CD14-positive monocyte (primary cell): ENCODE measurements around the gene SEMA3F. TPM values are rescaled to one million over a fixed set of nuclear protein-coding genes. Genes with fewer than 3 reads are reported as not detected.

Source experiments
- DNase-seq, 3 donors: peaks; one replicate each; pipeline ENCODE4 v3.0.0-alpha.2; 2011 to 2022
- H2AFZ ChIP-seq: 2 replicates; pipeline ENCODE4 v1.6.0; 2012; ENCODE audit warnings: mild to moderate bottlenecking, low read depth, low read length, inconsistent platforms; ENCODE audit not compliant: insufficient read depth, poor library complexity, severe bottlenecking
- H3K27ac ChIP-seq, 2 donors: 1 replicate in 1 of 2; 2 replicates in 1 of 2; pipeline ENCODE4 v1.5.1; 2012 to 2013; ENCODE audit warnings: low read length in 2 of 2, control low read depth in 1 of 2, inconsistent platforms in 1 of 2, low read depth in 1 of 2, mild to moderate bottlenecking in 1 of 2
- H3K27me3 ChIP-seq, 2 donors: one replicate each; pipeline versions ENCODE4 v1.6.0 to v1.6.1; 2011 to 2013; ENCODE audit warnings: low read length in 2 of 2; ENCODE audit not compliant: control insufficient read depth in 2 of 2, insufficient read depth in 2 of 2
- H3K36me3 ChIP-seq, 2 donors: replicated peaks in 1 of 2; 1 replicate in 1 of 2; 2 replicates in 1 of 2; pipeline versions ENCODE4 v1.5.1 to v1.6.1; 2012 to 2013; ENCODE audit warnings: low read length in 2 of 2, control low read depth in 1 of 2, inconsistent platforms in 1 of 2, mild to moderate bottlenecking in 1 of 2; ENCODE audit not compliant: insufficient read depth in 2 of 2, control insufficient read depth in 1 of 2
- H3K4me1 ChIP-seq, 2 donors: 1 replicate in 1 of 2; 2 replicates in 1 of 2; pipeline versions ENCODE4 v1.5.1 to v1.6.1; 2012 to 2013; ENCODE audit warnings: low read length in 2 of 2, control low read depth in 1 of 2, inconsistent platforms in 1 of 2, mild to moderate bottlenecking in 1 of 2, moderate library complexity in 1 of 2; ENCODE audit not compliant: insufficient read depth in 2 of 2, control insufficient read depth in 1 of 2
- H3K4me2 ChIP-seq: replicated peaks from 2 replicates; pipeline ENCODE3; 2012; ENCODE audit warnings: low read length, moderate library complexity, mild to moderate bottlenecking; ENCODE audit not compliant: poor library complexity, severe bottlenecking; ENCODE audit errors: extremely low read depth
- H3K4me3 ChIP-seq, 3 experiments: fragments of 200-600 bp in 1 of 3; sonication (generic) in 1 of 3; replicated peaks in 1 of 3; 1 replicate in 2 of 3; 2 replicates in 1 of 3; pipeline ENCODE4 v1.5.1; 2011 to 2013; ENCODE audit warnings: low read length in 3 of 3, mild to moderate bottlenecking in 3 of 3, control low read depth in 2 of 3, low read depth in 2 of 3, inconsistent platforms in 1 of 3, moderate library complexity in 1 of 3
- H3K79me2 ChIP-seq: 2 replicates; pipeline ENCODE4 v1.6.0; 2012; ENCODE audit warnings: mild to moderate bottlenecking, control low read depth, inconsistent platforms, low read length, moderate library complexity; ENCODE audit not compliant: insufficient read depth
- H3K9ac ChIP-seq: 2 replicates; pipeline ENCODE4 v1.6.0; 2017; ENCODE audit warnings: low read length, mild to moderate bottlenecking; ENCODE audit not compliant: insufficient read depth, poor library complexity, severe bottlenecking
- H3K9me3 ChIP-seq, 2 donors: replicated peaks in 1 of 2; 1 replicate in 1 of 2; 2 replicates in 1 of 2; pipeline versions ENCODE4 v1.5.1 to v1.6.1; 2012 to 2013; ENCODE audit warnings: low read length in 2 of 2, control low read depth in 1 of 2; ENCODE audit not compliant: control insufficient read depth in 1 of 2, insufficient read depth in 1 of 2
- H4K20me1 ChIP-seq: 2 replicates; pipeline ENCODE4 v1.6.0; 2012; ENCODE audit warnings: mild to moderate bottlenecking, low read length, control low read depth, moderate library complexity; ENCODE audit not compliant: insufficient read depth
- H3K27ac Mint-ChIP-seq, 7 donors: one replicate each; pipeline ENCODE4 v1.8.0; 2020; ENCODE audit warnings: mild to moderate bottlenecking in 7 of 7, mixed read lengths in 7 of 7, moderate library complexity in 6 of 7, inconsistent platforms in 2 of 7
- H3K27me3 Mint-ChIP-seq, 3 donors: one replicate each; pipeline ENCODE4 v1.8.0; 2021 to 2022; ENCODE audit warnings: low read depth in 3 of 3, mild to moderate bottlenecking in 3 of 3, mixed read lengths in 3 of 3, moderate library complexity in 3 of 3, inconsistent platforms in 1 of 3
- H3K36me3 Mint-ChIP-seq, 2 donors: one replicate each; pipeline ENCODE4 v1.8.0; 2020; ENCODE audit warnings: mixed read lengths in 2 of 2, inconsistent platforms in 1 of 2, mild to moderate bottlenecking in 1 of 2
- H3K4me1 Mint-ChIP-seq: one replicate; pipeline ENCODE4 v1.8.0; 2020; ENCODE audit warnings: mild to moderate bottlenecking, mixed read lengths
- H3K4me3 Mint-ChIP-seq, 2 donors: one replicate each; pipeline ENCODE4 v1.8.0; 2020; ENCODE audit warnings: mild to moderate bottlenecking in 2 of 2, mixed read lengths in 2 of 2, moderate library complexity in 1 of 2
- H3K9me3 Mint-ChIP-seq, 7 donors: one replicate each; pipeline ENCODE4 v1.8.0; 2020 to 2022; ENCODE audit warnings: mixed read lengths in 7 of 7, mild to moderate bottlenecking in 6 of 7, moderate library complexity in 6 of 7, inconsistent platforms in 2 of 7
- WGBS: methylation state at CpG from one replicate; pipeline ENCODE4 v1.1.5; 2013; ENCODE audit warnings: missing lambda C conversion rate; ENCODE audit not compliant: insufficient coverage; 5-methylcytosine and 5-hydroxymethylcytosine counted together
- intact Hi-C, 2 donors: fragments of 100-400 bp; cut with micrococcal nuclease; formaldehyde crosslinking; loops; one replicate each; pipeline versions ENCODE4 v1.15.0 to v1.15.1; 2023
- polyA plus RNA-seq, 3 donors: library from polyadenylated mRNA; depleted of rRNA in 1 of 3; unstranded in 2 of 3; stranded (reverse) in 1 of 3; fragments of 300-500 nt in 2 of 3; fragments of >200 nt in 1 of 3; fragmentation: Illumina TruSeq in 2 of 3; gene quantifications; 1 replicate in 2 of 3; 2 replicates in 1 of 3; pipeline ENCODE4 v1.2.3, GENCODE V29; 2012 to 2021
- TF ChIP-seq, protein P1 (sequence below): fragments of 200-600 bp; IDR thresholded peaks from one replicate; pipeline ENCODE4 v1.8.0; 2022; ENCODE audit warnings: antibody characterized with exemption, mild to moderate bottlenecking

Gene SEMA3F
- polyA plus RNA-seq, 3 donors = 0.01 TPM; not detected in 2

DNA sequence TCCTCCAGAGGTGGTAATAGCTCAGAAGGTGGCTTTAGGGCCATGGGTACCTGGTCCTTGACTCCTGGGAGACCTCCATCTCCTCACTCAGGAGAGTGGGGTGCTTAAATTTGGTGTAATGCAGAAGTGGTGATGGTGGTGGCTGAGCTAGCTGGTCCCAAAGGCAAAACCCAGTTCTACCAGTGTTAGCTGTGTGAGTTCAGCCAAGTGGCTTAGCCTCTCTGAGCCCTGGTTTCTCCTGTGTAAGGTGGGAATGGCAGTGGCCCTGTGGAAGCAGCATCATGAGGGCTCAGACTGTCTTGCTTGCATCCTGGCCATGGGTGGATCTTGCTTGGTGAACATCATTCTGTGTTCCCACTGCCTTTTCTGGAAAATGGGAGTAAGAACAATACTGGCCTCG, 9.4 kb downstream of the SEMA3F start:
- no peak overlapping the region for H3K4me2 ChIP-seq

DNA sequence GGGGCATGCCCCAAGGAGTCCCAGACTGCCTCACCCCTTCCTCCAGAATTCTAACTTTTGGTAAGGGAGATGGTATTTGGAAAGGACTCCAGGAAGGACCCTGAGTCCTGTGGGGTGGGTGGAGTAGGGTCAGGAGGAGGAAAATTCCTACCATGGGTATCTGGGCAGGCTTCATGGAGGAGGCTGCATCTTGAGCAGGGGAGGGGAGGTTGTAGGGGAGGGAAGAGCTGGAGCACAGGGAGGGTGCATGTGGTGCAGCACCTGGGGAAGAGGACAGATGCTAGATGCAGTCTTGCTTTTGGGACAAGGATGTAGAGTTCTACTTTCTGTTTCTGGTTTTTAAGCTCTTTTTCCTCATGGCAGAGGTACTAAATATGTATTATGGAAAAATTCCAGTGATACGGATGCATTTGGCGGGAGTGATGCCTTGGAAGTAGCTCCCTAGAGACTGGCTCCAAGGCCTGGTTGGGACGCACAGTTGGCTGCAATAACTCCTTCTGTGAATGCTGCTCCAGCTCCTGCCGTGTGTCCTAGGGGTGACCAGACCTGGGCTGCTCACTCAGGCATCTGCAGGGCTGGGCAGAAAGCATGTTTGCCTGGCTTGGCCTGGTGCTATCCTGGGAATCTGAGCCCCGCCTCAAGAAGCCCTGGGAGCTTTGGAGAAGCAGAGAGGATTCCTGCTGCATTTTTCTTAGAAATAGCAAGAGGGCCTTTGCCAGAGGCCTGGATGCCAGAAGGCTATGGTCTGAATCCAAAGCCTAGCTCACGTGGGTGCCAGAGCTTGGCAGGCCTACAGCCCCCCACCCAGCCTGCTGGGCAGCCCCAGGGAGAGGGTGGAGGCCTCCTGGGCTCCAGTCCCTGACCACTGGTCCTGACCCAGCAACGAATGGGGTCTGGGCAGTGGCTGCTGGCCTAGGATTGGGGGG, 10.1 kb downstream of the SEMA3F start:
- Histone ChIP-seq H3K9ac (no peak overlapping the region), H3K27ac (no peak overlapping the region), H2AFZ (no peak overlapping the region)

More for the DNA sequence above, 9.4 kb downstream of the SEMA3F start:
- WGBS = 30% methylated on average over 1 of the region's 1 CpG
- no peaks in the 10 kb centered on the region for H3K36me3 Mint-ChIP-seq
- Histone ChIP-seq H3K9ac (no peak overlapping the region), H3K36me3 (no peaks in the 10 kb centered on the region), H4K20me1 (no peaks in the 10 kb centered on the region), H2AFZ (no peak overlapping the region), H3K4me3 (no peak overlapping the region), H3K79me2 (no peaks in the 10 kb centered on the region), H3K9me3 (no peaks in the 10 kb centered on the region), H3K27ac (no peak overlapping the region), H3K4me1 (no peaks in the 10 kb centered on the region), H3K27me3 (no peaks in the 10 kb centered on the region)
- TF ChIP-seq, protein P1, sequence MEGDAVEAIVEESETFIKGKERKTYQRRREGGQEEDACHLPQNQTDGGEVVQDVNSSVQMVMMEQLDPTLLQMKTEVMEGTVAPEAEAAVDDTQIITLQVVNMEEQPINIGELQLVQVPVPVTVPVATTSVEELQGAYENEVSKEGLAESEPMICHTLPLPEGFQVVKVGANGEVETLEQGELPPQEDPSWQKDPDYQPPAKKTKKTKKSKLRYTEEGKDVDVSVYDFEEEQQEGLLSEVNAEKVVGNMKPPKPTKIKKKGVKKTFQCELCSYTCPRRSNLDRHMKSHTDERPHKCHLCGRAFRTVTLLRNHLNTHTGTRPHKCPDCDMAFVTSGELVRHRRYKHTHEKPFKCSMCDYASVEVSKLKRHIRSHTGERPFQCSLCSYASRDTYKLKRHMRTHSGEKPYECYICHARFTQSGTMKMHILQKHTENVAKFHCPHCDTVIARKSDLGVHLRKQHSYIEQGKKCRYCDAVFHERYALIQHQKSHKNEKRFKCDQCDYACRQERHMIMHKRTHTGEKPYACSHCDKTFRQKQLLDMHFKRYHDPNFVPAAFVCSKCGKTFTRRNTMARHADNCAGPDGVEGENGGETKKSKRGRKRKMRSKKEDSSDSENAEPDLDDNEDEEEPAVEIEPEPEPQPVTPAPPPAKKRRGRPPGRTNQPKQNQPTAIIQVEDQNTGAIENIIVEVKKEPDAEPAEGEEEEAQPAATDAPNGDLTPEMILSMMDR = no peak
- no peaks in the 10 kb centered on the region for H3K9me3 Mint-ChIP-seq
- H3K4me1 Mint-ChIP-seq = no peaks in the 10 kb centered on the region
- no peak overlapping the region for H3K4me3 Mint-ChIP-seq
- H3K27ac Mint-ChIP-seq = no peak overlapping the region
- intact Hi-C loops = no loop called here
- DNase-seq = no peak
- H3K27me3 Mint-ChIP-seq = peaks cover 3 to 7% (median 6%) of the 10 kb centered on the region in 3 donors

More for the DNA sequence above, 10.1 kb downstream of the SEMA3F start:
- Histone ChIP-seq H4K20me1 (no peaks in the 10 kb centered on the region), H3K79me2 (no peaks in the 10 kb centered on the region), H3K4me2 (no peak overlapping the region), H3K36me3 (no peaks in the 10 kb centered on the region), H3K4me1 (no peaks in the 10 kb centered on the region), H3K27me3 (no peaks in the 10 kb centered on the region), H3K4me3 (no peak overlapping the region), H3K9me3 (no peaks in the 10 kb centered on the region)
- TF ChIP-seq, protein P1 = no peak
- intact Hi-C loops = no loop called here
- Mint-ChIP-seq H3K9me3 (no peaks in the 10 kb centered on the region), H3K4me3 (no peak overlapping the region), H3K4me1 (peaks cover 5% of the 10 kb centered on the region), H3K27me3 (peaks cover 4 to 7% (median 4%) of the 10 kb centered on the region in 3 donors), H3K36me3 (no peaks in the 10 kb centered on the region), H3K27ac (no peak overlapping the region)
- no peak for DNase-seq
- WGBS = 92% methylated on average over 6 of the region's 7 CpGs
